HG03280 (cell line): ENCODE measurements around the gene SPINT2.

Experiments used
- ATAC-seq: cut with Tn5 transposase; IDR thresholded peaks from one replicate; pipeline ENCODE4 v1.9.1; 2021; ENCODE audit warnings: mild to moderate bottlenecking, moderate library complexity; ENCODE audit not compliant: unreplicated experiment

SPINT2 gene

GRCh38 chr19:38291855-38292254, 27.5 kb downstream of the SPINT2 start:
- no peak for ATAC-seq

GRCh38 chr19:38293281-38293680, 28.9 kb downstream of the SPINT2 start:
- ATAC-seq, result no peak

- no peak for ATAC-seq
Observed at GRCh38 chr19:38294090-38294489, 29.7 kb downstream of the SPINT2 start.

DNA sequence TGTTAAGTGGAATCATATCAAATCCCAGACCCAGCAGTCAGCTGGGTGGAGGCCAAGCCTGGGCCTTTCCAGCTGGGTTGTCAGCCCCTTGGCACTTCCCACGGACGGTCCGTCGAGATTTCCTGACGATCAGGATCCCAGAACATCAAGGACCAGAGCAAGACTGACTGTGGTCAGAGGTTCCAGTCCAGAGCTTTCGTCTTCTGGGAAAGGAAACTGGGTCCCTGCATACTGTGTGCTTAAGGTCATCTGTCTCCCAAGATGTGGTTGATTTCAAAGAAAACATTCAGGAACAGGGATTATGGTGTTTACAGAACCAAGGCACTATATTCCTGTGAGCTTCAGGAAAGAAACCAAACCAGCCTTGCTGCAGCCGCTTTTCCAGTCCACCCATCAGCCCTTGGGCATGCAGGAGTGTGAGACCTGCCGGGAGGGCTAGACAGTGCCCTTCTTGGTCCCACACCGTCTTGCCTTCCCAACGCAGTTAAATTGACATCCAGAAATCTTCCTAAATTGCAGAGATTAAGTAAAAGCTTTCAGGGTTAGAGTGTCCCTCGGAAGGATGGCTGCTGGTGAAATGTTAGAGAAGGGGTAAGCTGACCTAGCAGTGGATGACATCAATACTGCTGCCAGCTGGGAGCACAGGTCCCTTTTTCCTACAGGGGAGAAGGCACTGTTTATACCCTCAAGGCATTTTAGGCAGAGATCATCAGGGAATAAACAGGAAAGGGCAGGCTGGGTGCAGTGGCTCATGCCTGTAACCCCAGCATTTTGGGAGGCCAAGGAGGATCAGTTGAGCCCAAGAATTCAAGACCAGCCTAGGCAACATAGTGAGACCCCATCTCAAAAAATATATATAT, 34.7 kb downstream of the SPINT2 start:
- ATAC-seq, result no peak

DNA sequence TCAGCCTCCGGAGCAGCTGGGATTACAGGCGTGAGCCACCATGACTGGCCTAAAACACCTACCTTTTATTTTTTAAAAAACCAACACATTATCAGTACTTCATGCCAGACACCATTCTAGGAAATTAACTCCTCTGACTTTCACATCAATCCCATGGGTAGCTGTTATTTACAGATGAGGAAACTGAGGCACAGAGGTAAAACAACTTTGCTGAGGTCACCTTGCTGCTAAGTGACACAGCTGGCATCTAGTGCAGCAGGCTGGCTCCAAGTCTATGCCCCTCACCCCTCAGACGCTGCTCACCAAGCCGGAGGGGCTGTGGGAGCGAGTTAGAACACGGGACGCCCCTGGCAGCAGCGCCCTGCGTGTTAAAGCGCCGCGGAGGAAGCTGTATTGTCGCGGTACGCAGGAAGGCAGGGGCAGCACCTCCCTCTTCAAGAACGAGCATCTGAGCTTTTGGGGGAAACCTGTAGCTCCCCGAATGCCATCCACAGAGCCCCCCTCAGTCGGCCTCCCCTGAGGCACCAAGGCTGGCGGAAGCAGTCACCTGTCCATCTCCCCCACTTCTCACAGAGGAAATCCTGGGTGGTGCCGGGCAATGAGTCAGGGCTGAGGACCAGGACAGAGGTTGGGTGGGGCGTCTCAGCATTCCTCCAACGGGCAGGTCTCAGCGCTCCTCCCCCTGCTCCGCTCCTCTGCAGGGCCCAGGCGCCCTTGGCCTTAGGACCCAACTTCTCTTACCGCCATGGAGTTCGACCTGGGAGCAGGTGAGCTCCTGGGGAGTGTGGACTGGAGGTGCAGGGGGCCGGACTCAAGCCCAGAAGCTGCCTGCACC, 39.4 kb downstream of the SPINT2 start, which contains the start of gene C19orf33:
TSS of gene C19orf33 (plus strand) at position 735 of the 835 bp plus-strand sequence. CDS start at position 746, 11 bp downstream.
- no peak for ATAC-seq

DNA sequence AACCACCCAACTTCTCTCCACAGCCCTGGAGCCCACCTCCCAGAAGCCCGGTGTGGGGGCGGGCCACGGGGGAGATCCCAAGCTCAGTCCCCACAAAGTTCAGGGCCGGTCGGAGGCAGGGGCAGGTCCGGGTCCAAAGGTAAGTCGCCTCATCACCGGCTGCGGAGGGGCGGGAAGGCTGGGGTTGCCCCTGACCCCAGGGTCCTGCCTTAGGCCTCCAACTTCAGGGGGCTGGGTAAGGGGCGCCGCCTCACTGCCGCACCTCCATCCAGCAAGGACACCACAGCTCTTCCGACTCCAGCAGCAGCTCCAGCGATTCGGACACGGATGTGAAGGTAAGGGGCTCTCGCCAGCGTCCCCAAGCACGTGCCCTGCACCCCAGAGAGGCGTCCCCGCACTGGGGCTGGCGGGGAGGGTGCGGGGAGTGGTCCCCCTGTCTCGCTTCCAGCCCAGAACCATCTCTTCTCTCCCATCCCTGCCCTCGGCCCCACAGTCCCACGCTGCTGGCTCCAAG, 40.0 kb downstream of the SPINT2 start:
- ATAC-seq, result no peak

GRCh38 chr19:38304866-38305429, 40.6 kb downstream of the SPINT2 start:
- ATAC-seq, result no peak

GRCh38 chr19:38306236-38306635, 41.9 kb downstream of the SPINT2 start:
- no peak for ATAC-seq

GRCh38 chr19:38307076-38307475, 42.7 kb downstream of the SPINT2 start:
- ATAC-seq, result no peak

GRCh38 chr19:38307597-38307996, 43.2 kb downstream of the SPINT2 start:
- ATAC-seq, result no peak

GRCh38 chr19:38308006-38308766, 43.8 kb downstream of the SPINT2 start:
- no peak for ATAC-seq

- no peak for ATAC-seq
Observed at GRCh38 chr19:38308926-38309614, 44.7 kb downstream of the SPINT2 start.

DNA sequence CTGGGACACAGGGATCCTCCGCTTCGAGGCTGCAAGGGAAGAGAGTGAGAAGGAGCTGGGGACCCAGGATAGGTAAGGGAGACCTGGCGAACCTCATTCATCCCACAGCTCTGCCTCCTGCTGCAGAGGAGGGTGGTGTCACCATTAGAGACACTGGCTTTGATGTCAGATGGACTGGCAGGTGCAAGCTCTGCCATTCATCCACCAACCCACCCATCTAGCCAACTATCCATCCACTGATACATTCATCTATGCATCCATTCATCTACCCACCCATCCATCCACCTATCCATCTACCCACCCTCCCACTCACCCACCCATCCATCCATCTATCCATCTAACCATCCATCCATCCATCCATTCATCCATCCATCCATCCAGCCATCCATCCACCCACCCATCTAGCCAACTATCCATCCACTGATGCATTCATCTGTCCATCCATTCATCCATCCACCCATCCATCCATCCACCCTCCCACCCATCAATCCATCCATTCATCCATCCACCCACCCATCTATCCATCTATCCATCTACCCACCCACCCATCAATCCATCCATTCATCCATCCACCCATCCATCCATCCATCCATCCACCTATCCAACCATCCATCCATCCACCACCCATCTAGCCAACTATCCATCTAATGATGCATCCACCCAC, 45.4 kb downstream of the SPINT2 start:
- ATAC-seq, result no peak

DNA sequence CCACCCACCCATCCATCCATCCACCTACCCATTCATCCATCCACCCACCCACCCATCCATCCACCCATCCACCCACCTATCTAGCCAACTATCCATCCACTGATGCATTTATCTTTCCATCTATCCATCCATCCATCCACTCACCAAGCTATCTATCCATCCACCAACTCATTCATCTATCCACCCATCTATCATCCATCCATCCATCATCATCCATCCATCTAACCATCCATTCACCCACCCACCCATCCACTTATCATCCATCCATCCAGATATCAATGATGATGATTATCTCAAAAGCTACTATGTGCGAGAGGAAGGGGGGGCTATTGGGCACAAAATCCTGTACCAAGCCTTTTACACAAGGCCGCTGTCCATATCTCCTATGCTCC, 45.9 kb downstream of the SPINT2 start:
- no peak for ATAC-seq

DNA sequence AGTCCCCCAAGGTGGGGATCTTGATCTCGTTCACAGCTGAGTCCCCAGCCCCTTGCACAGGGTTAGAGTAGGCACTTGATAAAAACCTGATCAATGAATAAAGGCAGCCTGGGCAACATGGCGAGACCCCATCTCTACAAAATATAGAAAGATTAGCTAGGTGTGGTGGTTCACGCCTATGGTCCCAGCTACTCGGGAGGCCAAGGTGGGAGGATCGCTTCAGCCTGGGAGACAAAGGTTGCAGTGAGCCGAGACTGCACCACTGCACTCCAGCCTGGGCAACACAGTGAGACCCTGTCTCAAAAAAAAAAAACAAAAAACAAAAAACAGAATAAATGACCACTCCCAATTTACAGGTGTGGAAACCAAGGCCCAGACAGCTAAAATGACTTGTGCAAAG, 46.6 kb downstream of the SPINT2 start:
- ATAC-seq, result no peak

- peak; percentile 88 for ATAC-seq
Observed at GRCh38 chr19:38315657-38316476, 51.5 kb downstream of the SPINT2 start, which contains the start of gene YIF1B. YIF1B (minus strand) TSS chr19:38315947; CDS start chr19:38315917, 30 bp downstream.

DNA sequence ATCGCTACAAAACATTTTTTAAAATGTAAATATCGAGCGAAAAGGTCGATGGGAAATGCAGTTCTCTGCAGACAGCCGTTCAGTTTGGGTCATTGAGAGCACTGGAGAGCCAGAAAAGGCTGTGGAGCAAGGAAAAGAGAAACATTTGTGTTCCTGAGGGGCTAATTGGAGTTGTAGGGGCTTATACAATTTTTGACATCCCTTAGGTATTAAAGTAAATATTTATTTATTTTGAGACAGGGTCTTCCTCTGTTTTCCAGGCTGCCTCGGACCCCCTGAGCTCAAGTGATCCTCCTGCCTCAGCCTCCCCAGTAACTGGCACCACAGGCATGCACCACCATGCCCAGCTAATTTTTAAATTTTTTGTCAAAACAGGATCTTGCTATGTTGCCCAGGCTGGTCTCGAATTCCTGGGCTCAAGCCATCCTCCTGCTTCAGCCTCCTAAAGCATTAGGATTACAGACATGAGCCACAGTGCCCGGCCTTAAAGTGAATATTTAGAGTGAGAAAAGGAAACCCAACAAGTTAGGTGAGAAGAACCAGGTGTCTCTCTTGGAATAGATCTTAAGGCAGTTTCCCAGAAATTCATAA, 52.2 kb downstream of the SPINT2 start:
- no peak for ATAC-seq

- ATAC-seq, result no peak
Observed at GRCh38 chr19:38317104-38317612, 52.8 kb downstream of the SPINT2 start.
